ENCODE data around the gene OSCAR. TPM values are rescaled to one million over a fixed set of nuclear protein-coding genes. Genes with fewer than 3 reads are reported as not detected.

Gene OSCAR
- total RNA-seq, 6 experiments from 2014 or later = 0.45 to 3.2 (median 2.4) TPM

- Mint-ChIP-seq H3K4me1 (ENCODE audit: low read depth) (no peaks in the 10 kb centered on the region), H3K36me3 (ENCODE audit: low read depth) (no peaks in the 10 kb centered on the region), H3K4me3 (no peak overlapping the region), H3K27ac (no peak overlapping the region), H3K9me3 (peaks cover 7% of the 10 kb centered on the region), H3K27me3 (ENCODE audit: insufficient read depth) (peaks cover 15% of the 10 kb centered on the region)
- no peak for DNase-seq
- TF ChIP-seq CTCF (IDR thresholded peaks at IDR 0.05) = no peak
Measured at GRCh38 chr19:54074851-54075250, 25.8 kb downstream of the OSCAR start.

GRCh38 chr19:54073829-54074228 lies 26.8 kb downstream of the OSCAR start:
- Mint-ChIP-seq H3K27me3 (ENCODE audit: insufficient read depth) (peaks cover 10% of the 10 kb centered on the region), H3K9me3 (peaks cover 11% of the 10 kb centered on the region), H3K4me1 (ENCODE audit: low read depth) (no peaks in the 10 kb centered on the region), H3K36me3 (ENCODE audit: low read depth) (no peaks in the 10 kb centered on the region), H3K4me3 (no peak overlapping the region), H3K27ac (no peak overlapping the region)
- no peak for DNase-seq
- TF ChIP-seq CTCF (IDR thresholded peaks at IDR 0.05) = no peak

- Mint-ChIP-seq H3K4me3 (no peak overlapping the region), H3K27ac (no peak overlapping the region), H3K9me3 (peaks cover 12% of the 10 kb centered on the region), H3K36me3 (ENCODE audit: low read depth) (no peaks in the 10 kb centered on the region), H3K27me3 (ENCODE audit: insufficient read depth) (peaks cover 21% of the 10 kb centered on the region), H3K4me1 (ENCODE audit: low read depth) (no peaks in the 10 kb centered on the region)
- no peak for DNase-seq
- no peak for TF ChIP-seq CTCF (IDR thresholded peaks at IDR 0.05)
Measured at GRCh38 chr19:54069470-54069869, 31.1 kb downstream of the OSCAR start.

- TF ChIP-seq CTCF (IDR thresholded peaks at IDR 0.05) = no peak
- DNase-seq = no peak
- Mint-ChIP-seq H3K9me3 (no peaks in the 10 kb centered on the region), H3K27ac (no peak within 1 kb of the TSS), H3K4me3 (no peak within 1 kb of the TSS), H3K4me1 (ENCODE audit: low read depth) (no peaks in the 10 kb centered on the region), H3K27me3 (ENCODE audit: insufficient read depth) (peaks cover 21% of the 10 kb centered on the region), H3K36me3 (ENCODE audit: low read depth) (0 out of 2 replicates have a peak, but pooled peaks cover 6% of the 10 kb centered on the region)
Measured at GRCh38 chr19:54063350-54064116, 37.1 kb downstream of the OSCAR start, which contains the start of gene VSTM1. TSS of gene VSTM1 (minus strand) at chr19:54063897. CDS start at chr19:54063777, 120 bp downstream.

GRCh38 chr19:54062643-54063042 lies 38.0 kb downstream of the OSCAR start:
- no peak overlapping the region for H3K27ac Mint-ChIP-seq
- H3K4me1 Mint-ChIP-seq (ENCODE audit: low read depth) = no peaks in the 10 kb centered on the region
- no peak overlapping the region for H3K4me3 Mint-ChIP-seq
- DNase-seq = no peak
- no peaks in the 10 kb centered on the region for H3K9me3 Mint-ChIP-seq
- H3K36me3 Mint-ChIP-seq (ENCODE audit: low read depth) = 0 out of 2 replicates have a peak, but pooled peaks cover 6% of the 10 kb centered on the region
- peaks cover 18% of the 10 kb centered on the region for H3K27me3 Mint-ChIP-seq (ENCODE audit: insufficient read depth)
- TF ChIP-seq CTCF (IDR thresholded peaks at IDR 0.05) = no peak
